ENCODE measurements around the gene NIPSNAP3A. TPM values are rescaled to one million over a fixed set of nuclear protein-coding genes. Genes with fewer than 3 reads are reported as not detected.

The NIPSNAP3A gene
- total RNA-seq, 1 experiment from 2014 or later = 17.9 TPM

DNA sequence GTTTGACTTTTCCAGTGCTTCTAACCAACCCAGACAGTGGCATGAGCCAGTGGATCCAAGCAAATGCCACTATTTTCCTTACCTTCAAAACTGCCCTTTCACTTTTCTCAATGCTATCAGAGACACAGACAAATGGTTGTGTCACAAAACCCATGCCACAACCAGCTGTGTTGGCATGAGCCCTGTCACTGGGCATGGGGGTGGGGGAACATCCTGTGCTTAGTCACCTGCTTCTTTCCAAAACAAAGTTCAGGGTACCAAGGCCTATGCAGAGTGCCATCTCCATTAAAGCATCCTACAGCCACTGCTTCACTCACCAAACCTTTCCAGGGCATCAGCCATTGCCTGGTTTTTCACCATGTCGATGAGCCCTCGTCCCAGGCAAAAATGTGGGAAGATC, 46.6 kb downstream of the NIPSNAP3A start:
- in situ Hi-C loops (cut with HindIII; ENCODE audit: low pct_unique_long_range_greater_than_20kb, low sequenced_read_pairs) = no loop called here
- DNase-seq (ENCODE audit: low read depth, low spot score) = no peak

DNA sequence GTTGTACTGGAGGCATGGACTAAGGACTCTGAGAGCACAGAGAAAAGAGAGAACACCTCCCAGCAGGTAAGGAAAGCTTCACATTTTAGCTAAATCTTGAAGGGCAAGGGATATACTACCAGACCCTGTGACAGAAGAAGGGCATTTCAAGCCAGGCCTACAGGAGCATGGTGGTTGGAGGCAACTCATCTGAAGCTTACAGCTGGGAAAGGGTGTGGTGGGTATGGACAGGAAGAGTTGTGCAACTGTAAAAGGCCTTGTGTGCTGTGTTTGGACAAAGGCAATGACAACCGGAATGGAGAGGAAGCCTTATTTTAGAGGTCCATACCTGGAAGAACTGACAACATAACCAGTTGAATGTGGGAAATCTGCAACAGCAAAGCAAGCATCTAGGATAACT, 47.6 kb downstream of the NIPSNAP3A start:
- in situ Hi-C loops (cut with HindIII; ENCODE audit: low pct_unique_long_range_greater_than_20kb, low sequenced_read_pairs) = no loop called here
- no peak for DNase-seq (ENCODE audit: low read depth, low spot score)

DNA sequence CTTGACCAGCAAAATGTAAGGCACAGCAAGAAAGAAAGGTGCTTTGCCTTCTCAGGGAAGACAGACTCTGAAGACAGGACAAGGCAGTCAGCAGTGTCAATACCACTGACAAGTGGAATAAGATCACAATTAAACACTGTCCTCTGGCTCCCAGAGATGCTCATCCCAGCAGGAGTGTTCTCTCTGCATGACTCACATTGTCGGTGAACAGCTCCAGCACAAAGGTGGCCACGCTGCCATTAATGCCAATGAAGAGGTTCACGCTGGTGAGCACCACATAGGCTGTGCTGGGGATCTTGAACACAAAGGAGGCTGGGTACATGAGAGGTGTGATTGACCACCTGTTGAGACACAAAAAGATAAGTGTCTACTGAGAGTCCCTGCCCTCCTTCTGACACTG, 48.4 kb downstream of the NIPSNAP3A start:
- no peak for DNase-seq (ENCODE audit: low read depth, low spot score)
- in situ Hi-C loops (cut with HindIII; ENCODE audit: low pct_unique_long_range_greater_than_20kb, low sequenced_read_pairs) = no loop called here

DNA sequence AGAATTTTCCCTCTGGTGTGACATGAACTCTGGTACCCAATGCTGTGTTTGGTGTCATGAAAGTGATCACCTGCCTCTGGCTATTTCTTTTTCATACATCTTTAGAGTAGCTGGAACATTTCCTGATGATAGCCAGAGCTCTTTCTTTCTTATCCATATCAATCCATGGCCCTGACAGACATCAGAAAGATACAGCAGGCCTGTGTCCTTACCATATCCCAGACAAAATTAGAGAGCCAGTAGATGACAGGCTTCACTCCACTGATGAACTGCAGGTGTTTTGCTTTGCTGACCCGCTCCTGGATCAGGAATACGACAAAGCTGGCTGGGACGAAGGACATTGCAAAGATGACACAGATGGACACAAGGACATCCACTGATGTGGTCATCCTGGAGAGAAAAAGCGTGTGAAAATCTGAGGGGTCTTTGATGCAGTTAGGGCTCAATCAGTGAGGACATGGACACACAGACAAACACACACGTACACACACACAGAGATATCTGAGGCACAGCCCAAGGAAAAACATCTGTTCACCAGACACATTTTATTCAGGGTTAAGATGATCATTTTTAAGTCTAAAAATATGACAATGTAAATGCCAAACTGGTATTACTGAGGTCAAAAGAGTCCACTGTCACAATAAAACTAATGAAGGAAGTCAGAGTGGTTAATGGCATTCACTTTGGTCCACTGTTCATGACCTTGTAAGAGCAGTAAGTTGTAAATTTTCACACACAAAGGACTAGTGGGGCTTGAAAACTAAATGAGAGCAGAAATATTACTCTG, 50.9 kb downstream of the NIPSNAP3A start:
- in situ Hi-C loops (cut with HindIII; ENCODE audit: low pct_unique_long_range_greater_than_20kb, low sequenced_read_pairs) = no loop called here
- DNase-seq (ENCODE audit: low read depth, low spot score) = no peak

DNA sequence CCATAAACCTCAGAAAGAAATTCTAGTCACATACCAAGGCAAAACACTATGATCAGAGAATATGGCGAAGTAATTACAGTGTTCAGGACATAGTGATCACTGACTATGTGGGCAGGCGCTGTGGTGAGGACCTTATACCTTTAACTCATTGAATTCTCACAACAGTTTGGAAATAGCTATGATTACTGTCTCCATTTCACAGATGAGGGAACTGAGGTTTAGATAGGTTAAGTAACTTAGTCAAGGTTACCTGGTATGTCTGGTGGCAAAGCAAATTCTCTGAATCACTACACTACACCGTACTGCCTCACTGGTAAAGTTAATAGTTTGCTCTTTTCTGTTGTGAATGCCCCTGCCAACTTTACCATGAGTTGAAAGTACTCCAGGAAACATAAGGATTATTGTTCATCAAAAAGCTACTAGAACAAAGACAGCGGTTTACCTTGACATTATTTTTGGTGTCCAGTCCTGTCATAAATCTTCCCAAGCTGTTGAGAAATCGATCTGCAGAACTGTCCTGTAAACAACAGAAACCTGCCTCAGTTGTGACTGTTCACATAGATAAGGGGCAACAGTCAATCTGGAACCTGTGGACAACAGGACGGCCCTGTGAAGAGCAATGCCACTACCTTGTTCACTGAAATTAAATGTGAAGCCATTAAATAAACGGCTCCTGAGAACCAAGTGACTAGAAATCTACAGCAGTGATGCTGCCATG, 52.7 kb downstream of the NIPSNAP3A start:
- in situ Hi-C loops (cut with HindIII; ENCODE audit: low pct_unique_long_range_greater_than_20kb, low sequenced_read_pairs) = no loop called here
- DNase-seq (ENCODE audit: low read depth, low spot score) = no peak

DNA sequence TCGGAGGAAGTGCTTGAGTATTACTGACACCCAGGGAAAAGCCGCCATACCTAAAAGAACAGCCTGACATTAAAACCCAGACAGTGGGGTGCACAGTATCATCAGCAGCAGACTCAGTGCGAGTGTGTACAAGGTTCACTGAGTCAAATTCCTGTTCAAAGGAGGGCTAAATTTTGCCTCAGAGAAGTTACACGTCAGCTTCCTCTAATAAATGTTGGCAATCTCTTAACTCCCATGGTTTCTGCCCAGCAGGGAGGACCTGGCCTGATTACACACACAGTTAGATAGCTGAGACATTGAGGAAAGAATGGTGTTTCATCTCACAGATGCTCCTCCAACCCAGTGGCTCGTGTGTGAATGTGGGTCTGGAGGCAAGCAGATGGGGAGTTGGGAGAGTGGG, 54.6 kb downstream of the NIPSNAP3A start:
- in situ Hi-C loops (cut with HindIII; ENCODE audit: low pct_unique_long_range_greater_than_20kb, low sequenced_read_pairs) = no loop called here
- no peak for DNase-seq (ENCODE audit: low read depth, low spot score)

DNA sequence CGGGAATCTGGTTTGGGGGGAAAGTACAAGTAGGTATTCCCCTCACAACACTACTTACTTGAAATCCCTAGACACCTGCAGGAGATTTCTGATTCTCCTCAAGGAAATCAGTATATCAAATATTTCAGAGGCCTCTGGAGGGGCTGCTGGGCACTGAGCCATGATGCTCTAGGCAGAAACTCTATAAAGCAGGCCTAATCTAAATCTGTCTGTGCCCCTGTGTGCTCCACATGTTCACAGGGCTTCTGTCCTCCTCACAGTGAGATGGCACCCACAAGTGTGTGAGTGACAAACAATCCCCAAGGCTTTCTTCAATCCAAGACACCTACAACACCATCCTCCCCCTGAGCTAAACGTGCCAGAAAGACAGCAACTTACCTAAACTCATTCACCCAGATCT, 55.4 kb downstream of the NIPSNAP3A start:
- in situ Hi-C loops (cut with HindIII; ENCODE audit: low pct_unique_long_range_greater_than_20kb, low sequenced_read_pairs) = no loop called here
- DNase-seq (ENCODE audit: low read depth, low spot score) = no peak

DNA sequence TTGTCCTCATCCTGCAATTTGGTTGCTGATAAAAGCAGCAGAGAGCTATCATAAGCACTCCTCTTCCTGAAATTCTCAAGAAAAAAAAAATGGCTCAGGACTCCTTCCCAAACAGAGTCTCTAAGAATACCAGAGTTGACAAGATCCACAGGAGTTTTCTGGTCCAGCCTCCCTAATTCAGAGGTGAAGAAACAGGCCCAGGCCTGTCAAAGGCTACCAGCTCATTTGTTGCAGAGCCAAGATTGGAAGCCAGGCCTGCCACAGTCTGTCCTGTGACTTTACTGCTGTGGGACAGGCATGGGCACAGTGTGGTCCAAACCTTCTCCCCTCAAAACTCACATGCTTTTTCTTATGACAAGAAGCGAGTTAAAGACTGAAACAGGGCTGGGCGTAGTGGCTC, 58.0 kb downstream of the NIPSNAP3A start:
- in situ Hi-C loops (cut with HindIII; ENCODE audit: low pct_unique_long_range_greater_than_20kb, low sequenced_read_pairs) = no loop called here

DNA sequence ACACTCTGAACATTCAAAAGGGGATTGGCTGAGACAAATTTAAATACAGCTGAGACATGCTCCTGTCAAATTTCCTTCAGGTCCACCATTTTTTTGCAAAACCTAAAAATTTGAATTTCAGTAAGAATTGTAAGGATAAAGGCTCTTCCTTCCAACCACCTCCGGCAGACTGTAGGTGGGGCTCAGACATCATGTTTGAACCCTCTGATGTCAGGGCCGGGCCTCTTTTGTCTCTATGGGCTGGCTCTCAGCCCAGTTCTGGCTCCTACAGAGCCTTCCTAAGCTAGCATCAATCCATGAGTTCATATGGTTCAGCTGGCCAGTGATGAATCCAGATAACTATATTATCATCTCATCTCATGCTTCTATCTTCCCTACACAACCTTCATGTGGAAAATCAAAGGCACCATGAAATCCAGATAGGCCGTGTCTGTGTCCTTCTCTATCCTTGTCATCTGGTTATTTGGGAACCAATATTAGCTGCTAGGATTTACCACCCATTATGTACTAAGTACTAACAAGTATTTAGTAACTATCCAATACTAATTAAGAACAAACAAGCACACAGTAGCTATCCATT, 60.6 kb downstream of the NIPSNAP3A start:
- DNase-seq (ENCODE audit: low read depth, low spot score) = peak; percentile 35

More for the DNA sequence above, 58.0 kb downstream of the NIPSNAP3A start:
- no peak for DNase-seq (ENCODE audit: low read depth, low spot score)

More for the DNA sequence above, 60.6 kb downstream of the NIPSNAP3A start:
- in situ Hi-C loops (cut with HindIII; ENCODE audit: low pct_unique_long_range_greater_than_20kb, low sequenced_read_pairs) = no loop called here

Other genes with a start within 250 kb of the NIPSNAP3A start
- gene OR13F1, start 243.4 kb upstream of the NIPSNAP3A start, total RNA-seq (2014; rRNA removed; shearing (Covaris generic)) = not detected in 2 replicates
- gene OR13C4, start 220.5 kb upstream of the NIPSNAP3A start, total RNA-seq (2014; rRNA removed; shearing (Covaris generic)) = not detected in 2 replicates
- gene OR13C3, start 210.8 kb upstream of the NIPSNAP3A start, total RNA-seq (2014; rRNA removed; shearing (Covaris generic)) = not detected in 2 replicates
- gene OR13C8, start 178.5 kb upstream of the NIPSNAP3A start, total RNA-seq (2014; rRNA removed; shearing (Covaris generic)) = not detected in 2 replicates
- not detected in 2 replicates for gene OR13C5, start 148.3 kb upstream of the NIPSNAP3A start, total RNA-seq (2014; rRNA removed; shearing (Covaris generic))
- gene OR13C2, start 142.1 kb upstream of the NIPSNAP3A start, total RNA-seq (2014; rRNA removed; shearing (Covaris generic)) = not detected in 2 replicates
- gene OR13C9, start 129.5 kb upstream of the NIPSNAP3A start, total RNA-seq (2014; rRNA removed; shearing (Covaris generic)) = not detected in 2 replicates
- gene OR13D1, start 53.2 kb upstream of the NIPSNAP3A start, total RNA-seq (2014; rRNA removed; shearing (Covaris generic)) = not detected in 2 replicates
- 0.69 and 1.3 TPM in 2 replicates for gene NIPSNAP3B, start 16.4 kb downstream of the NIPSNAP3A start, total RNA-seq (2014; rRNA removed; shearing (Covaris generic))
- 11.0 and 12.2 TPM in 2 replicates for gene ABCA1, start 180.5 kb downstream of the NIPSNAP3A start, total RNA-seq (2014; rRNA removed; shearing (Covaris generic))

All from SK-MEL-5 (cell line).